ENCODE data around the gene ERMP1. TPM values are rescaled to one million over a fixed set of nuclear protein-coding genes. Genes with fewer than 3 reads are reported as not detected.

Gene ERMP1
- total RNA-seq, 1 donor from 2014 or later, result 7.3 TPM

- CTCF ChIA-PET, result no interaction called here
- intact Hi-C loops (cut with micrococcal nuclease), result no loop called here
Observed at GRCh38 chr9:5760338-5760737, 72.6 kb downstream of the ERMP1 start.

GRCh38 chr9:5756633-5757032 lies 76.3 kb downstream of the ERMP1 start:
- no peak overlapping the region for H3K4me3 Mint-ChIP-seq
- no peak overlapping the region for H3K27ac Mint-ChIP-seq
- ChIA-PET POLR2A (no interaction called here), CTCF (no interaction called here)
- no peak for DNase-seq
- no peaks in the 10 kb centered on the region for H3K27me3 Mint-ChIP-seq
- no peaks in the 10 kb centered on the region for H3K9me3 Mint-ChIP-seq
- H3K36me3 Mint-ChIP-seq (ENCODE audit: low read depth), result peaks cover 71% of the 10 kb centered on the region
- no peak for ATAC-seq (ENCODE audit: low read depth)
- TF ChIP-seq, protein P1, sequence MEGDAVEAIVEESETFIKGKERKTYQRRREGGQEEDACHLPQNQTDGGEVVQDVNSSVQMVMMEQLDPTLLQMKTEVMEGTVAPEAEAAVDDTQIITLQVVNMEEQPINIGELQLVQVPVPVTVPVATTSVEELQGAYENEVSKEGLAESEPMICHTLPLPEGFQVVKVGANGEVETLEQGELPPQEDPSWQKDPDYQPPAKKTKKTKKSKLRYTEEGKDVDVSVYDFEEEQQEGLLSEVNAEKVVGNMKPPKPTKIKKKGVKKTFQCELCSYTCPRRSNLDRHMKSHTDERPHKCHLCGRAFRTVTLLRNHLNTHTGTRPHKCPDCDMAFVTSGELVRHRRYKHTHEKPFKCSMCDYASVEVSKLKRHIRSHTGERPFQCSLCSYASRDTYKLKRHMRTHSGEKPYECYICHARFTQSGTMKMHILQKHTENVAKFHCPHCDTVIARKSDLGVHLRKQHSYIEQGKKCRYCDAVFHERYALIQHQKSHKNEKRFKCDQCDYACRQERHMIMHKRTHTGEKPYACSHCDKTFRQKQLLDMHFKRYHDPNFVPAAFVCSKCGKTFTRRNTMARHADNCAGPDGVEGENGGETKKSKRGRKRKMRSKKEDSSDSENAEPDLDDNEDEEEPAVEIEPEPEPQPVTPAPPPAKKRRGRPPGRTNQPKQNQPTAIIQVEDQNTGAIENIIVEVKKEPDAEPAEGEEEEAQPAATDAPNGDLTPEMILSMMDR (IDR thresholded peaks at IDR 0.05), result no peak
- intact Hi-C loops (cut with micrococcal nuclease), result no loop called here
- H3K4me1 Mint-ChIP-seq, result peaks cover 3% of the 10 kb centered on the region

More at GRCh38 chr9:5760338-5760737, 72.6 kb downstream of the ERMP1 start:
- no peak for ATAC-seq (ENCODE audit: low read depth)
- Mint-ChIP-seq H3K36me3 (ENCODE audit: low read depth) (peaks cover 90% of the 10 kb centered on the region), H3K27me3 (no peaks in the 10 kb centered on the region), H3K9me3 (no peaks in the 10 kb centered on the region), H3K27ac (no peak overlapping the region), H3K4me1 (peaks cover 13% of the 10 kb centered on the region), H3K4me3 (no peak overlapping the region)
- no peak for DNase-seq
- TF ChIP-seq, protein P1 (IDR thresholded peaks at IDR 0.05), result no peak
- POLR2A ChIA-PET, result no interaction called here

DNA sequence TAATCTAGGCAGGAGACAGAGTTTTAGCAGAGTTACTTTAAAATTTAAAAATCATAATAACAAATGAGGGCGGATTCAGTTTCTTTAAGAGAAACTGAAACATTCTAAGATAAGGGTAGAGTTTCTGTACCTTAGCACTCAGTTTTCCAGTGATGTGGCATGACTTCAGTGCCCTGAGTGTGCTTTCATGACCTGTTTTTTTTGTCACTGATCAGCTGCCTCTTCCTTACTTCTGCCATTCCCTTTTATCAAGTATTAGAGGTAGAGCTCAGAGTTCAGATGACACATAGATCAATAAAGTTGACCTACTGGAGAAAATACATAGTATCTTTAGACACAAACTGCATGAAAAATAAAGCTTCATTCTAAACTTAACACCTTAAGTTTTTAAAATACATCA lies 82.3 kb downstream of the ERMP1 start:
- Mint-ChIP-seq H3K36me3 (ENCODE audit: low read depth) (peaks cover 69% of the 10 kb centered on the region), H3K27ac (no peak overlapping the region), H3K27me3 (no peaks in the 10 kb centered on the region), H3K4me3 (no peak overlapping the region), H3K4me1 (no peaks in the 10 kb centered on the region), H3K9me3 (peaks cover 13% of the 10 kb centered on the region)
- ChIA-PET CTCF (no interaction called here), POLR2A (no interaction called here)
- intact Hi-C loops (cut with micrococcal nuclease), result no loop called here
- TF ChIP-seq, protein P1 (IDR thresholded peaks at IDR 0.05), result no peak
- no peak for DNase-seq
- ATAC-seq (ENCODE audit: low read depth), result no peak

GRCh38 chr9:5749306-5749705 lies 83.6 kb downstream of the ERMP1 start:
- H3K27ac Mint-ChIP-seq, result no peak overlapping the region
- no peaks in the 10 kb centered on the region for H3K27me3 Mint-ChIP-seq
- peaks cover 13% of the 10 kb centered on the region for H3K9me3 Mint-ChIP-seq
- POLR2A ChIA-PET, result interaction anchor here (0.7 kb wide), 1 partner anchor 97 kb away, joined by 15 read pairs; no protein-coding TSS in a partner anchor
- H3K36me3 Mint-ChIP-seq (ENCODE audit: low read depth), result peaks cover 77% of the 10 kb centered on the region
- H3K4me1 Mint-ChIP-seq, result no peaks in the 10 kb centered on the region
- ATAC-seq (ENCODE audit: low read depth) (no peak), DNase-seq (no peak)
- no peak overlapping the region for H3K4me3 Mint-ChIP-seq
- intact Hi-C loops (cut with micrococcal nuclease), result no loop called here
- CTCF ChIA-PET, result no interaction called here
- TF ChIP-seq, protein P1 (IDR thresholded peaks at IDR 0.05), result no peak

DNA sequence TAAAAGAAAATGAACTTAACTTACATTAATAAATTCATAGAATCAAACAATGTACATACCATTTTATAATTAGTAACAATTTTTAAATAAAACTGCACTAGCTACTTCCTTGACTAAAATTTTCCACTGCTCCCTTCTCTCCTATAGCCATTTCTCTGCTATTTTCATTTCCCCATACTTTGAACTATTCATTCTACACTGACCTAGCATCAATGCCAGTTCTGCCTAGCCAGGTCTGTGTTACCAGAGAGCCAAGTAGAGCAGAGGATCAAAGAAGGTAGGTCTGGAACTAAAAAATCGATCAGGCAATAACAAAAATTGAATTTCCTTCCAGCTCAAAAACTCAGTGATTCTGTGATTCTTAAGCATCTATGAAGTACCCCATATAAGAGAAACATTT lies 84.5 kb downstream of the ERMP1 start:
- Mint-ChIP-seq H3K4me1 (no peaks in the 10 kb centered on the region), H3K27me3 (no peaks in the 10 kb centered on the region), H3K9me3 (peaks cover 13% of the 10 kb centered on the region), H3K4me3 (no peak overlapping the region), H3K27ac (no peak overlapping the region), H3K36me3 (ENCODE audit: low read depth) (peaks cover 80% of the 10 kb centered on the region)
- TF ChIP-seq, protein P1 (IDR thresholded peaks at IDR 0.05), result no peak
- ChIA-PET CTCF (no interaction called here), POLR2A (interaction anchor here (1.4 kb wide), 1 partner anchor 120 kb away, joined by 3 read pairs; the partner anchor contains the start of gene RIC1)
- intact Hi-C loops (cut with micrococcal nuclease), result no loop called here
- ATAC-seq (ENCODE audit: low read depth) (no peak), DNase-seq (no peak)
